Neural cell (in vitro differentiated cells): ENCODE data around the gene FGR. TPM values are rescaled to one million over a fixed set of nuclear protein-coding genes. Genes with fewer than 3 reads are reported as not detected.
A peak's percentile ranks its signal among the peaks of the same experiment; 100 is the strongest.
"Not testable (repeated sequence)": the region's sequence is repeated elsewhere in the genome, so short reads cannot be mapped to it uniquely, and the experiment has no call there.

Experiments used
- H2AFZ ChIP-seq: fragments of 200-600, 300-800 bp; sonication (generic), shearing (Covaris generic); 2 replicates; pipeline ENCODE4 v1.6.0; 2014; ENCODE audit warnings: low read depth, mild to moderate bottlenecking, antibody characterized with exemption, low read length, moderate library complexity
- H3F3A ChIP-seq: fragments of 200-600 bp; shearing (Covaris generic); 2 replicates; pipeline ENCODE4 v1.6.1; 2016; ENCODE audit warnings: mild to moderate bottlenecking, moderate library complexity, mixed read lengths, antibody characterized with exemption, low read length; ENCODE audit not compliant: insufficient read depth, poor library complexity, severe bottlenecking
- H3K27ac ChIP-seq: fragments of 200-600, 300-800 bp; sonication (generic), shearing (Covaris generic); 2 replicates; pipeline ENCODE4 v1.5.1; 2014; ENCODE audit warnings: mild to moderate bottlenecking, low read length, moderate library complexity
- H3K27me3 ChIP-seq: fragments of 300-800, 200-600 bp; sonication (generic), shearing (Covaris generic); 2 replicates; pipeline ENCODE4 v1.6.0; 2014; ENCODE audit warnings: mild to moderate bottlenecking, low read depth, low read length, moderate library complexity; ENCODE audit not compliant: insufficient read depth
- H3K36me3 ChIP-seq: fragments of 300-800, 200-600 bp; sonication (generic), shearing (Covaris generic); 2 replicates; pipeline ENCODE4 v1.5.1; 2014; ENCODE audit warnings: mild to moderate bottlenecking, antibody characterized with exemption, low read length, moderate library complexity; ENCODE audit not compliant: insufficient read depth
- H3K4me2 ChIP-seq: fragments of 300-800, 200-600 bp; sonication (generic), shearing (Covaris generic); 2 replicates; pipeline ENCODE4 v1.6.0; 2014; ENCODE audit warnings: mild to moderate bottlenecking, low read length
- H3K4me3 ChIP-seq: fragments of 300-800, 200-600 bp; sonication (generic), shearing (Covaris generic); 2 replicates; pipeline ENCODE4 v1.5.1; 2014; ENCODE audit warnings: mild to moderate bottlenecking, low read length, moderate library complexity
- H3K79me2 ChIP-seq: fragments of 200-600 bp; shearing (Covaris generic); replicated peaks from 2 replicates; pipeline ENCODE4 v1.6.0; 2014; ENCODE audit warnings: mild to moderate bottlenecking, low read length, moderate library complexity; ENCODE audit not compliant: insufficient read depth
- H3K9ac ChIP-seq: fragments of 300-800, 200-600 bp; sonication (generic), shearing (Covaris generic); 2 replicates; pipeline ENCODE4 v1.6.1; 2016; ENCODE audit warnings: mild to moderate bottlenecking, low read length, mixed read lengths
- H3K9me2 ChIP-seq: fragments of 200-600 bp; shearing (Covaris generic); 2 replicates; pipeline ENCODE4 v1.6.1; 2016; ENCODE audit warnings: mild to moderate bottlenecking, low read length, mixed read lengths; ENCODE audit not compliant: insufficient read depth
- H3K9me3 ChIP-seq: fragments of 200-600, 300-800 bp; sonication (generic), shearing (Covaris generic); 2 replicates; pipeline ENCODE4 v1.6.1; 2016; ENCODE audit warnings: mild to moderate bottlenecking, mixed run types, low read length, moderate library complexity, mixed read lengths
- H4K20me1 ChIP-seq: fragments of 200-600 bp; shearing (Covaris generic); 2 replicates; pipeline ENCODE4 v1.6.1; 2016; ENCODE audit warnings: mild to moderate bottlenecking, mixed run types; ENCODE audit not compliant: insufficient read depth
- EP300 ChIP-seq: fragments of 450-650 bp; conservative IDR thresholded peaks from 2 replicates; pipeline ENCODE4 v1.6.1; 2014; ENCODE audit warnings: antibody characterized with exemption, mild to moderate bottlenecking, moderate library complexity; ENCODE audit not compliant: poor library complexity, severe bottlenecking
- EZH2 ChIP-seq: fragments of 200-600, 300-800 bp; shearing (Covaris generic), sonication (generic); IDR thresholded peaks from 2 replicates; pipeline ENCODE4 v1.6.1; 2014; ENCODE audit warnings: antibody characterized with exemption, low read length, borderline replicate concordance, mild to moderate bottlenecking; ENCODE audit not compliant: insufficient read depth, poor library complexity, severe bottlenecking
- MXI1 ChIP-seq: fragments of 450-650 bp; conservative IDR thresholded peaks from 2 replicates; pipeline ENCODE4 v1.6.1; 2014; ENCODE audit warnings: antibody characterized with exemption, mild to moderate bottlenecking; ENCODE audit not compliant: poor library complexity, severe bottlenecking
- RAD21 ChIP-seq: fragments of 450-650 bp; conservative IDR thresholded peaks from 2 replicates; pipeline ENCODE4 v1.6.1; 2014; ENCODE audit warnings: antibody characterized with exemption, mild to moderate bottlenecking, moderate library complexity
- SMC3 ChIP-seq: fragments of 450-650 bp; conservative IDR thresholded peaks from 2 replicates; pipeline ENCODE4 v1.6.1; 2014; ENCODE audit warnings: antibody characterized with exemption, mild to moderate bottlenecking, moderate library complexity; ENCODE audit not compliant: poor library complexity
- polyA plus RNA-seq: library from polyadenylated mRNA; depleted of rRNA; stranded (reverse); fragments of >200 nt; gene quantifications from 2 replicates; pipeline ENCODE4 v1.2.3, GENCODE V29; 2014
- TF ChIP-seq, protein P1 (sequence below): fragments of 450-650 bp; IDR thresholded peaks from 2 replicates; pipeline ENCODE4 v1.5.1; 2014; ENCODE audit warnings: antibody characterized with exemption, mild to moderate bottlenecking, moderate library complexity; ENCODE audit not compliant: poor library complexity, severe bottlenecking

FGR gene
- polyA plus RNA-seq, 1 donor from 2014 or later, result not detected

DNA sequence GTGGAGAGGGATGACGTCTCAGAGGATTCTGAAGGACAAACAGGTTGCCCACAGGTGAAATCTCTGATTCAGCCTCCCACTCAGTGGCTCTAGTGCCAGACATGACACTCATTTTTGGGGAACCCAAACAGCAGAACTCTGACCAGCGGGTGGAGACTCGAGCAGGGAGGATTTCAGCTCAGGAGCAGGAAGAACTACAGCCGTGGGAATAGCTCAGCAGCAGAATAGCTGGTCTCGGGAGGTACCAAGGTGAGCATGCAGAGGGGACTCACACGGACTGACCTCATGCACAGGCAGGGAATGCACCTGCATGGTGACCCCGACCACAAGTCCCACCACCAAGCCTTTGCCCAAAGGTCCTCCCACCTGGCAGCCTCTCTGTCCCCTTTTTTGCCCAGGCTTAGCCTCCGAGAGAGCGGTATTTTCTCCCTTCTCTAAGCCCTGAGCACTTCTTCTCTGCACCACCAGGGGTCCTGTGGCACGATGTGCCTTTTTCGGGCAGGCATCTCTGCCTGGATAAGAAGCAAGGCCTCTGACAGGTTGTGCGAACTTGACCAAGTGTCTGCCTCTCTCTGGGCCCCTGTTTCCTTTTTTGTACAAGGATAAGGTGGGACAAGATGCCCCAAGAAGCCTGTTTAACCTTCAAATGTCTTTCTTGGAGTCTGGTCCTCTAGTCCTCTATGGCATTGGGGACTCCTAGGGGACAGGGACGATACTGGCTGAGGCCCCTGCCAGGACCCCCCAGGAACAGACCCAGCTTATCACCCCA is 8.8 kb upstream of the FGR start:
- Histone ChIP-seq H2AFZ (no peak overlapping the region), H3K4me2 (no peak overlapping the region), H3K27me3 (no peaks in the 10 kb centered on the region)

DNA sequence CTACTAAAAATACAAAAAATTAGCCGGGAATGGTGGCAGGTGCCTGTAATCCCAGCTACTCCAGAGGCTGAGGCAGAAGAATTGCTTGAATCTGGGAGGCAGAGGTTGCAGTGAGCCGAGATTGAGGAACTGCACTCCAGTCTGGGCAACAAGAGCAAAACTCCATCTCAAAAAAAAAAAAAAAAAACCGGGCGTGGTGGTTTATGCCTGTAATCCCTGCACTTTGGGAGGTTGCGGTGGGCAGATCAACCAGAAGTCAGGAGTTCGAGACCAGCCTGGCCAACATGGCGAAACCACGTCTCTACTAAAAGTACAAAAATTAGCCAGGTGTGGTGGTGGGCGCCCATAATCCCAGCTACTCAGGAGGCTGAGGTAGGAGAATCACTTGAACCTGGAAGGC is 5.5 kb upstream of the FGR start:
- H3K4me3 ChIP-seq, H3K9me3 ChIP-seq, H2AFZ ChIP-seq, H3K9me2 ChIP-seq, H4K20me1 ChIP-seq, H3K36me3 ChIP-seq, H3K27me3 ChIP-seq, H3K27ac ChIP-seq, H3K4me2 ChIP-seq, H3K9ac ChIP-seq, H3K79me2 ChIP-seq, H3F3A ChIP-seq: not testable (repeated sequence)

More for the DNA sequence above, 8.8 kb upstream of the FGR start:
- no peaks in the 10 kb centered on the region for H3F3A ChIP-seq
- H3K9me3 ChIP-seq, result no peaks in the 10 kb centered on the region
- H3K9me2 ChIP-seq, result no peaks in the 10 kb centered on the region
- no peaks in the 10 kb centered on the region for H3K36me3 ChIP-seq
- H4K20me1 ChIP-seq, result no peaks in the 10 kb centered on the region
- H3K27ac ChIP-seq, result no peak overlapping the region
- H3K4me3 ChIP-seq, result no peak overlapping the region
- H3K9ac ChIP-seq, result no peak overlapping the region
- no peaks in the 10 kb centered on the region for H3K79me2 ChIP-seq
- no peak for TF ChIP-seq EZH2
- TF ChIP-seq, protein P1, sequence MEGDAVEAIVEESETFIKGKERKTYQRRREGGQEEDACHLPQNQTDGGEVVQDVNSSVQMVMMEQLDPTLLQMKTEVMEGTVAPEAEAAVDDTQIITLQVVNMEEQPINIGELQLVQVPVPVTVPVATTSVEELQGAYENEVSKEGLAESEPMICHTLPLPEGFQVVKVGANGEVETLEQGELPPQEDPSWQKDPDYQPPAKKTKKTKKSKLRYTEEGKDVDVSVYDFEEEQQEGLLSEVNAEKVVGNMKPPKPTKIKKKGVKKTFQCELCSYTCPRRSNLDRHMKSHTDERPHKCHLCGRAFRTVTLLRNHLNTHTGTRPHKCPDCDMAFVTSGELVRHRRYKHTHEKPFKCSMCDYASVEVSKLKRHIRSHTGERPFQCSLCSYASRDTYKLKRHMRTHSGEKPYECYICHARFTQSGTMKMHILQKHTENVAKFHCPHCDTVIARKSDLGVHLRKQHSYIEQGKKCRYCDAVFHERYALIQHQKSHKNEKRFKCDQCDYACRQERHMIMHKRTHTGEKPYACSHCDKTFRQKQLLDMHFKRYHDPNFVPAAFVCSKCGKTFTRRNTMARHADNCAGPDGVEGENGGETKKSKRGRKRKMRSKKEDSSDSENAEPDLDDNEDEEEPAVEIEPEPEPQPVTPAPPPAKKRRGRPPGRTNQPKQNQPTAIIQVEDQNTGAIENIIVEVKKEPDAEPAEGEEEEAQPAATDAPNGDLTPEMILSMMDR, result peak; percentile 23

DNA sequence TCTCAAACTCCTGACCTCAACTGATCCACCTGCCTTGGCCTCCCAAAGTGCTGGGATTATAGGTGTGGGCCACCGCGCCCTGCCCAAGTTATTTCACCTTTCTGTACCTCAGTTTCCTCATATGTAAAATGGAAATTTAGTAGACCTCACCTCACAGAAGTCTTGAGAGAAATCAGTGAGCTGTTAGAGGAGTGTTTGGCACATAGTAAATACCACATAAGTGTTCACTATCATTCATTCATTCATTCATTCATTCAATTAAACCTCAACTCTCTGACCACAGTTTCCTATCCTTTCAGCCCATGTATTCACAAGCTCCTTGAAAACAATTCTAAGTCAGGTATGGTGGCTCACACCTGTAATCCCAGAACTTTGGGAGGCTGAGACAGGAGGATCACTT is 3.8 kb upstream of the FGR start:
- Histone ChIP-seq H3K36me3 (no peaks in the 10 kb centered on the region), H2AFZ (no peak overlapping the region), H3K9ac (no peak overlapping the region), H3K9me2 (no peaks in the 10 kb centered on the region), H3K4me2 (no peak overlapping the region), H3K9me3 (no peaks in the 10 kb centered on the region), H3F3A (no peaks in the 10 kb centered on the region), H3K4me3 (no peak overlapping the region), H3K79me2 (no peaks in the 10 kb centered on the region), H4K20me1 (no peaks in the 10 kb centered on the region), H3K27ac (no peak overlapping the region), H3K27me3 (peaks cover 21% of the 10 kb centered on the region)
- TF ChIP-seq EP300, result no peak
- no peak for TF ChIP-seq MXI1
- TF ChIP-seq, protein P1, result no peak
- TF ChIP-seq RAD21, result no peak
- TF ChIP-seq SMC3, result no peak
